ENCODE measurements around the gene SIPA1L3.

Gene SIPA1L3

GRCh38 chr19:37980419-37981170, 73.6 kb downstream of the SIPA1L3 start:
- DNase-seq, result no peak

GRCh38 chr19:37981785-37982475, 74.9 kb downstream of the SIPA1L3 start:
- DNase-seq, result no peak

DNA sequence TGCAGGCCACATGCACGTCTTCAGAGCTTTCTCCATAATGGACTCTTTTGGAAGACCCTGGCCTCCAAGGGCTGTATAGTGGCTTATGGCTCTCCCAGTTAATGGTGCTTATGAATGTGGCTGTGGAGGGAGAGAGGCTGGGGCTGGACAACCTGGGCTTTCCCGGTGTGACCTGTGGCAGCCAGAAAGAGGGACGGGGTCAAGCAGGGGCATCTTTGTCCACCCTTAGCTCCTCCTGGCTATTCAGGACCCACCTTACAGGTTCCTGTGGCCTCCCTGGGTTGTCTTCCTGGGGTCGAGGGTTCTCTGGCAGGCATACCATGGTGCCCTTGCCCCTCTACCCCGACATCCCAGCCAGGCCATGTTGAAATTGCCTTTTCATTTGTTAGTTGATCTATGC, 75.6 kb downstream of the SIPA1L3 start:
- no peak for DNase-seq

DNA sequence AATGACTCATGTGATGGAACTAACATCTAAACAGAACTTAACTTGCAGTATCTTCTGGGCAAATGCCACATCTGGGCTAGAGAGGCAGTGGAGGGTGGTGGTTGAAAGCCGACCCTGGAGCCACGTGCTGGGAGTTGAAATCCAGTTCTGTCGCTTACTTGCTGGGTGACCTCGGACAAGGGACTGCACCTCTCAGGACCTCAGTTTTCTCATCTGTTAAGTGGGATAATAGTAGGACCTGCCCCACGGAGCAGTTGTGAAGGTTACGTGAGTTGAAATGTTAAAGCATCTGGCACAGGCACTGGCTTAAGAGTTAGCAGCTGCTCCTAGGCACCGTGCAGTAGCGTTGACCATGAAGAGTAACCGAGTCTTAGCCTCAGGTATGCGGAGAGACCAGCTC, 76.1 kb downstream of the SIPA1L3 start:
- no peak for DNase-seq

DNA sequence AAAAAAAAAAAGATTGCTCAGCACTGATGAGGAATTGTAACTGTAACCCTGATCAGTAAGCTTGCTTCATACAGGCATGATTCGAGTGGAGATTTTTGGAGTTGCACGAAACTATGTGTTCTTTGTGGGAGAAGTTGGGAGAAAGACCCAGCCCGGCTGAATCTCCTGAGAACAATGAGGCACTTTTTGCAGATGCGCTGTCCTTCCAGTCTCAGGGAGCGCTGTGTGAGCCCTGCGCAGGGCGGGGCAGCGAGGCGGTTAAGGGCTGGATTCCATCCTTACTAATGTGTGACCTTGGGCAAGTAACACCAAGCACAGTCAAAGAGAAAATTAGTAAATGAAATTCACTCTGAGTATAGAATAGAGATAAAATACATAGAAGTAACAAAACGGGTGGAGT, 76.9 kb downstream of the SIPA1L3 start:
- DNase-seq, result no peak

GRCh38 chr19:37986048-37986750, 79.2 kb downstream of the SIPA1L3 start:
- no peak for DNase-seq

DNA sequence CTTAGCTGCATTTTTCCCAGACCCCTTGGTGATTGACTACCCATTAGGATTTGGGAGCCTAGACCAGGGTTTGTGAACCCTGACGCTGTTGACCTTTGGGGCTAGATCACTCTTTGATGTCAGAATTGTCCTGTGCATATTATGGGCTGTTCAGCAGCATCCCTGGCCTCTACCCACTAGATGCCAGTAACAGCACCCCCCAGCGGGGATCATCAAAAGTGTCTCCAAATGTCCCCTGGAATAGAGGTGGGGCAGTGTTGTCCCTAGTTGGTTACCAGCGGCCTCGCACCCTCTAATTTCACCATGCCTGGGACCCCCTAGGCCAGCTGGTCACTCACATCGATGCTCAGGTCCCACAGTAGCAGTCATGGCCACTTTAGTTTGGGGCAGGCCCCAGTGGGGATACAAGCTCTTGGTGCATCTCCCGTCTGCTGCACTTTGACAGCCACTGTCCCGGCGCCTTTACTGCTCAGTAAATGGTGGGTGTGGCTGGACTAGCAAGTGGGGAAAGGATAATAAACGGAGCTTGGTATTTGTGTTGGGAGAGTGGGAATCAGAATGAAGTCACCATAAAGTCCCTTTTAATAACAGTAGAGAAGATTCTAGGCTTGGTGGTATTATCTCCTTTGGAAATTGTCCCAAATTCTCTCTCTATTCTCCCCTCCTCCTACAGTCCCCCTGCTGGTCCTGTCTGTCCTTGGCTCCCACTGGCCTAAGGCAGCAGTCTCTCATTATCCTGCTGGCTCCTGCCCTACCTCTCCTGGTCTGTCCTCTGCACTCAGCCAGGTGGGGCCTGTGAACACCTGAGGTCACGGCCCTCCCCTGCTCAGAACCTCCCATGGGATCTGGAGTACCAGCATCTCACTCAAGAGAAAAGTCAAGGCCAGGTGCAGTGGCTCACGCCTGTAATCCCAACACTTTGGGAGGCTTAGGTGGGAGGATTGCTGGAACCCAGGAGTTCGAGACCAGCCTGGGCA, 80.6 kb downstream of the SIPA1L3 start:
- DNase-seq, result no peak

GRCh38 chr19:37988758-37989635, 82.0 kb downstream of the SIPA1L3 start:
- no peak for DNase-seq

GRCh38 chr19:37989855-37990254, 82.8 kb downstream of the SIPA1L3 start:
- DNase-seq, result no peak

DNA sequence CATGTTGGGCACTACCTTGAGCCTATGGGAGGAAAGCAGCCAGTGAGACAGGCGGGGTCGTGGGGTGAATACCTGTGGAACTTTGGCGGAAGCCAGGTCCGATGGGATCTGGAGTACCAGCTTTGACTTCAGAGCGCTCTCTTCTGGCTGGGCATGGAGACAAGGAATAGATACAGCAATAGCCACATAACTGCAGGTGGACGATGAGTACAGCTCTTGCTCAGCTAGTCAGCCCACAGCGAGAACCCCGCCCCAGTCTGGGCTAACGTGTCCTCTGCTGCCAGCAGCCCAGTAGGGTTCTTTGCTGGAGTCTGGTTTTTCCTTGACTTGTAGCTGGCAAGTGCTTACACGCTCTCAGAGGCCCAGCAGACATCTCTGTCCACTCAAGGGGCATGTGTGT, 83.4 kb downstream of the SIPA1L3 start:
- no peak for DNase-seq

- DNase-seq, result no peak
These were observed 84.3 kb downstream of the SIPA1L3 start for GRCh38 chr19:37991176-37991835.

GRCh38 chr19:37991841-37992248, 84.8 kb downstream of the SIPA1L3 start:
- no peak for DNase-seq

GRCh38 chr19:37992761-37993160, 85.8 kb downstream of the SIPA1L3 start:
- DNase-seq, result no peak

DNA sequence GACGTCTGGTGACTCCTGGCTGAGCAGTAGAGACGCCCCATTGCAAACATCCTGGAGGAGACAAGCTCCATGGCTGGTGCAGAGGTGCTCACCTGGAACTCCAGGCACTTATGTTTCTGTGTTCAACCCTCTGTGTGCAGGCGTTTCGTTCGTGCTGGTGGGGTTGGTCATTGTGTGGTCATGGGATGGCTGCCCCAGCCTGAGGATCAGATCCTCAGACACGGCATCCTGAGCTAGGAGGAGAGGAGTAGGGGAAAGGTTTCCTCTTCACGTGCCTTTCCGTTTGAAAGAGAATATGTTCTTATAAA, 87.8 kb downstream of the SIPA1L3 start:
- DNase-seq, result no peak

GRCh38 chr19:37995346-37995745, 88.3 kb downstream of the SIPA1L3 start:
- DNase-seq, result no peak

DNA sequence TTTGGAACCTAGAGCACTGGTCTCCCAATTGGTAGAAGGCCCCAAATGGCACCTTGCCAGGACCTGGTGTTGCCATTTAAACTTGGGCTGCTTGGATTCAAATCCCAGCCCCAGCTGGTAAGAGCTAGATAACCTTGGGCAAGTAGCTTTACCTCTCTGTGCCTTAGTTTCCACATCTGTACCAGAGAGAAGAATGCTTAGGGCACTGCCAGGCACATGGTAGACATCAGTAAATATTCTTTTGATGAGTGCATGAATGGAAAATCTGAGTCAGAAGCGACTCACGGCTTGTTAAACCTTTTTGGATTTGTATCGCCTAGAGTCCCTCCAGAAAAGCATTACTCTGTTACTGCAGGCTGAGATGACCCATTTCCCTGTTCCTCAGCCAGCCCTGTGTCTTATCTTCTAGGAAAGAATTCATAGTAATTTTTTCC, 90.9 kb downstream of the SIPA1L3 start:
- peak; percentile 4 for DNase-seq

DNA sequence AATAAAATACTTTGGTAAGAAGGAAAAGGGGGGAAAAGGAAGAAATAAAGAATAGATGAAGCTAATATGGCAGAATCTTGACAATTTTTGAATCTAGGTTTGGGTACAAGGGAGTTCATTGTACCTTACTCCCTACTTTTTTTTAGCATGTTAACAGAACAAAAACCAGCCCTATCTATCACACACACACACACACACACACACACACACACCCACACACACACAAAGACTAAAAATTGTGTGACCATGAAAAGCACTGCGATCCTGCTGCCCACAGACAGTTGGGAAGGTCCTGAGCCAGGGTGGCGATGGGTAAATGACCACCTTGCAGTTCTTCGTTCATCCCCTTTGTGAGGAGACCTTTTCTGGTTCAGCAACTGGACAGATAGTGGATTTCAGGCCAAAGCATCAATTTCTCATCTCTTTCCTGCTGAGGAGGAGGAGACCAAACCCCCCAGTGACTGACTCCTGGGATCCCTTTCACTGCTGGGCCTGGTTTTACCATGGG, 91.8 kb downstream of the SIPA1L3 start:
- no peak for DNase-seq

- no peak for DNase-seq
These were observed 92.6 kb downstream of the SIPA1L3 start for GRCh38 chr19:37999309-38000213.

GRCh38 chr19:38001158-38001781, 94.3 kb downstream of the SIPA1L3 start:
- DNase-seq, result no peak

Measured in CD4-positive, alpha-beta T cell treated with Interleukin-4 for 4 hours (primary cell).